ENCODE measurements around the gene ASPHD1. TPM values are rescaled to one million over a fixed set of nuclear protein-coding genes. Genes with fewer than 3 reads are reported as not detected.
"Not testable (repeated sequence)": the region's sequence is repeated elsewhere in the genome, so short reads cannot be mapped to it uniquely, and the experiment has no call there.

The ASPHD1 gene
- total RNA-seq, 1 donor from 2014 or later: not detected

DNA sequence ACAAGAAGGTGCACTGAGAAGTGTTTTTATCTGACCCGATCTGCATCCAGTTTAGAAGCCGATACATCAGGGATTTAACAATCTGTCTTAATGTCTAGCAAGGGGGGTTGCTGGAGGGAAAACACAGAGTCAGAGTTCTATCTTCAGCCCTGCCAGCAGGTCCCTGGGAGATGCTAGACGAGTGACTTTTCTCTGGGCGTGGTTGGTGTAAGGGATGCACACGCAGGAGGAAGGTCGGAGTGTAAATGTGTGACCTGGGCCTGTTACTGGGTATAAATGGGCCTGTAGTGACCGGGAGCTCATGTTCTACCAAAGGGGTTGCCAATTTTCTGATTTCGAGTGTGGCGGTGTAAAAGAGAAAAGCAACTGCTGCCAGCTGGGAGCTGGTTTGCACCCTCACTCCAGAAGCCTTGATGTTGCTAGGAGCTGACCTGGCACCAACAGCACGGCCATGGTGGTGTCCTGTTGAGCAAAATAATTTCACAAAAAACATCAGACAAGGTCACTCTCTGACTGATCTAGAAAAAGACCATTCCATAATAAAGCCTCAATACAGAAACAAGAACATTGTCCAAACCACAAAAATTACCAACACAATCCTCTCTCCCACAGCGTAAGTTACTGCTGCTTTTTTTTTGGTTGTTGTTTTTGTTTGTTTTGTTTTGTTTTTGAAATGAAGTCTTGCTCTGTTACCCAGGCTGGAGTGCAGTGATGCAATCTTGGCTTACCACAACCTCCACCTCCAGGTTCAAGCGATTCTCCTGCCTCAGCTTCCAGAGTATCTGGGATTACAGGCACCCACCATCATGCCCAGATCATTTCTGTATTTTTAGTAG is 27.0 kb downstream of the ASPHD1 start:
- H3K4me3 Mint-ChIP-seq: peak overlapping the region; percentile 94
- TF ChIP-seq, protein P1, sequence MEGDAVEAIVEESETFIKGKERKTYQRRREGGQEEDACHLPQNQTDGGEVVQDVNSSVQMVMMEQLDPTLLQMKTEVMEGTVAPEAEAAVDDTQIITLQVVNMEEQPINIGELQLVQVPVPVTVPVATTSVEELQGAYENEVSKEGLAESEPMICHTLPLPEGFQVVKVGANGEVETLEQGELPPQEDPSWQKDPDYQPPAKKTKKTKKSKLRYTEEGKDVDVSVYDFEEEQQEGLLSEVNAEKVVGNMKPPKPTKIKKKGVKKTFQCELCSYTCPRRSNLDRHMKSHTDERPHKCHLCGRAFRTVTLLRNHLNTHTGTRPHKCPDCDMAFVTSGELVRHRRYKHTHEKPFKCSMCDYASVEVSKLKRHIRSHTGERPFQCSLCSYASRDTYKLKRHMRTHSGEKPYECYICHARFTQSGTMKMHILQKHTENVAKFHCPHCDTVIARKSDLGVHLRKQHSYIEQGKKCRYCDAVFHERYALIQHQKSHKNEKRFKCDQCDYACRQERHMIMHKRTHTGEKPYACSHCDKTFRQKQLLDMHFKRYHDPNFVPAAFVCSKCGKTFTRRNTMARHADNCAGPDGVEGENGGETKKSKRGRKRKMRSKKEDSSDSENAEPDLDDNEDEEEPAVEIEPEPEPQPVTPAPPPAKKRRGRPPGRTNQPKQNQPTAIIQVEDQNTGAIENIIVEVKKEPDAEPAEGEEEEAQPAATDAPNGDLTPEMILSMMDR (IDR thresholded peaks at IDR 0.05): no peak
- H3K27me3 Mint-ChIP-seq: no peaks in the 10 kb centered on the region
- ATAC-seq (ENCODE audit: low read depth) (no peak), DNase-seq (no peak)
- CTCF ChIA-PET: no interaction called here
- H3K27ac Mint-ChIP-seq: peak overlapping the region; percentile 94
- POLR2A ChIA-PET: interaction anchor here (0.7 to 3.5 kb wide), 15 partner anchors 11 to 164 kb away, joined by 3 to 30 read pairs (median 7); partner anchors contain the start of genes ALDOA, CDIPT, HIRIP3 and INO80E
- H3K4me1 Mint-ChIP-seq: peaks cover 28% of the 10 kb centered on the region
- intact Hi-C loops (cut with micrococcal nuclease): no loop called here
- peaks cover 18% of the 10 kb centered on the region for H3K36me3 Mint-ChIP-seq (ENCODE audit: low read depth)
- H3K9me3 Mint-ChIP-seq: no peaks in the 10 kb centered on the region

DNA sequence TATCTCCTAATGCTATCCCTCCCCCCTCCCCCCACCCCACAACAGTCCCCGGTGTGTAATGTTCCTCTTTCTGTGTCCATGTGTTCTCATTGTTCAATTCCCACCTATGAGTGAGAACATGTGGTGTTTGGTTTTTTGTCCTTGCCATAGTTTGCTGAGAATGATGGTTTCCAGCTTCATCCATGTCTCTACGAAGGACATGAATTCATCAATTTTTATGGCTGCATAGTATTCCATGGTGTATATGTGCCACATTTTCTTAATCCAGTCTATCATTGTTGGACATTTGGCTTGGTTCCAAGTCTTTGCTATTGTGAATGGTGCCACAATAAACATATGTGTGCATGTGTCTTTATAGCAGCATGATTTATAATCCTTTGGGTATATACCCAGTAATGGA is 31.5 kb downstream of the ASPHD1 start:
- H3K9me3 Mint-ChIP-seq; intact Hi-C loops (cut with micrococcal nuclease); H3K27me3 Mint-ChIP-seq; H3K27ac Mint-ChIP-seq; POLR2A ChIA-PET; CTCF ChIA-PET; H3K4me1 Mint-ChIP-seq; H3K36me3 Mint-ChIP-seq (ENCODE audit: low read depth); H3K4me3 Mint-ChIP-seq; DNase-seq; ATAC-seq (ENCODE audit: low read depth): not testable (repeated sequence)

DNA sequence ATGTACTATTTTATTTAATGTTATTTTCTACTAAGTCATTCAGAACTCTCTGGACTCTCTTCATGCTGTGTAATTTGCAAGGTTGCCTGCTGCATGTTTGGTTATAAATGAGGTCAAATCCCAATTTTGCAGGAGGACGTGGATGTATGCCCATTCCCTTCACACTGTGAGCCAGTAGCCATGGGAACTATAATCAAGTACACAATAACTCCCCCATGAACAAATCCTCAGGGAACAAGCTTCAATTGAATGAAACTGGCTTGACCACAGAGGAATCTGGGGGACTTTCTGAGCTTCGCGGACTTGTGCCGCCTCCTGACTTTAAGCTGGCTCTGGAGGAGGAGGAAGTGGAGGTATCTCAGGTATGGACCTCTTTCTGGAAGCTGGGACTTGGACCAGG is 40.4 kb downstream of the ASPHD1 start:
- Mint-ChIP-seq H3K9me3 (no peaks in the 10 kb centered on the region), H3K36me3 (ENCODE audit: low read depth) (no peaks in the 10 kb centered on the region), H3K4me1 (no peaks in the 10 kb centered on the region), H3K27ac (no peak overlapping the region), H3K27me3 (peaks cover 12% of the 10 kb centered on the region), H3K4me3 (no peak overlapping the region)
- DNase-seq (no peak), ATAC-seq (ENCODE audit: low read depth) (no peak)
- CTCF ChIA-PET: no interaction called here
- POLR2A ChIA-PET: interaction anchor here (0.6 kb wide), 2 partner anchors 49 to 91 kb away, joined by 4 to 15 read pairs; no protein-coding TSS in a partner anchor
- intact Hi-C loops (cut with micrococcal nuclease): no loop called here
- TF ChIP-seq, protein P1 (IDR thresholded peaks at IDR 0.05): no peak

DNA sequence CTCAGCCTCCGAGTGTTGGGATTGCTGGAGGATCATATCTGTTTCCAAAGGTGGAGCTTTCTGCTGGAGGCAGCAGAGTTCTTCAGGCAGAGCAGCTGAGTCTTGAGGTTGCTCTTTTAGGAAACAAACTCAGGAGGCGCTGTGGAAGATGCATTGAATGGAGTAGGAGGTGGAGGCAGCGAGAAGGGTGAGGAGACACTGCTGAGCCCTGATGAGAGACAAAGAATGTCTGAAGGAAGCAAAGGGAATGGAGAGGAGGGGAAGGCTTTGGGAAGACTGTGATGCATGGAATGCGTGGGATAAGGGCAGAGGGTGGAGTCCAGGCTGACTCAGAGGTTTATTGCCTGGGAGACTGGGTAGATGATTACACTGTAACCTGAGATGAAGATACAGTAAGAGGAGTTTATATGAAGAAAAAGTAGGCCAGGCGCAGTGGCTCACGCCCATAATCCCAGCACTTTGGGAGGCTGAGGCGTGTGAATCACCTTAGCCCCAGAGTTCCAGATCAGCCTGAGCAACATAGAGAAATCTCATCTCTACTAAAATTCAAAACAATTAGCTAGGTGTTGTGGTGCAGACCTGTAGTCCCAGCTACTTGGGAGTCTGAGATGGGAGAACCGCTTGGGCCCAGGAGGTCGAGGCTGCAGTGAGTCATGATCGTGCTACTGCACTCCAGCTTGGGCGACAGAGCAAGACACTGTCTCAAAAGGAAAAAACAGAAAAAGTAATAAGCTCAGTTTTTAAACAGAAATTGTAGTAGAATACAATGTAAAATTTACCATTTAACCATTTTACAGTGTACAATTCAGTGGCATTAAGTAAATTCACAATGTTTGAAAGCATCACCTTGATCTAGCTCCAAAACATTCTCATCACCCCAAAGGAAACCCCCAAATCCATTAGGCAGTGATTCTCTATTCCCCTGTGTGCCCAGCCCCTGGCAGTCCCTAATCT is 43.8 kb downstream of the ASPHD1 start:
- POLR2A ChIA-PET: no interaction called here
- DNase-seq: no peak
- TF ChIP-seq, protein P1 (IDR thresholded peaks at IDR 0.05): no peak
- no peak for ATAC-seq (ENCODE audit: low read depth)
- Mint-ChIP-seq H3K4me3 (no peak overlapping the region), H3K27ac (no peak overlapping the region), H3K9me3 (no peaks in the 10 kb centered on the region), H3K36me3 (ENCODE audit: low read depth) (no peaks in the 10 kb centered on the region), H3K27me3 (peaks cover 16% of the 10 kb centered on the region), H3K4me1 (no peaks in the 10 kb centered on the region)
- intact Hi-C loops (cut with micrococcal nuclease): no loop called here
- CTCF ChIA-PET: no interaction called here

DNA sequence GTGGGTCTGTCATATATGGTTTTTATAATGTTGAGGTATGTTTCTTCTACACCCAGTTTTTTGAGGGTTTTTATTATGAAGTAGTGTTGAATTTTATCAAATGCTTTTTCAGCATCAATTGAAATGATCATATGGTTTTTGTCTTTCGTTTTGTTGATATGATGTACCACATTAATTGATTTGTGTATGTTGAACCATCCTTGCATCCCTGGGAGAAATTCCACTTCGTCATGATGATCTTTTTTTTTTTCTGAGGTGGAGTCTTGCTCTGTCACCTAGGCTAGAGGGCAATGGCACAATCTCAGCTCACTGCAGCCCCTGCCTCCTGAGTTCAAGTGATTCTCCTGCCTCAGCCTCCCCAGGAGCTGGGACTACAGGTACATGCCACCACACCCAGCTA is 47.6 kb downstream of the ASPHD1 start:
- DNase-seq (no peak), ATAC-seq (ENCODE audit: low read depth) (no peak)
- POLR2A ChIA-PET: no interaction called here
- Mint-ChIP-seq H3K4me3 (no peak overlapping the region), H3K9me3 (peaks cover 7% of the 10 kb centered on the region), H3K4me1 (no peaks in the 10 kb centered on the region), H3K36me3 (ENCODE audit: low read depth) (no peaks in the 10 kb centered on the region), H3K27ac (no peak overlapping the region), H3K27me3 (peaks cover 14% of the 10 kb centered on the region)
- intact Hi-C loops (cut with micrococcal nuclease): no loop called here
- TF ChIP-seq, protein P1 (IDR thresholded peaks at IDR 0.05): no peak
- CTCF ChIA-PET: no interaction called here

All from activated B cell treated with CpG ODN at 0.5 μM for 24 hours (primary cell).